Measurements from ENCODE around the gene CERS6.

The CERS6 gene

GRCh38 chr2:168536925-168537466 is 80.9 kb downstream of the CERS6 start:
- DNase-seq, result peak; percentile 41

- DNase-seq, result no peak
These were observed 82.1 kb downstream of the CERS6 start for GRCh38 chr2:168538133-168538532.

- DNase-seq, result peak; percentile 38
These were observed 82.5 kb downstream of the CERS6 start for GRCh38 chr2:168538534-168538933.

DNA sequence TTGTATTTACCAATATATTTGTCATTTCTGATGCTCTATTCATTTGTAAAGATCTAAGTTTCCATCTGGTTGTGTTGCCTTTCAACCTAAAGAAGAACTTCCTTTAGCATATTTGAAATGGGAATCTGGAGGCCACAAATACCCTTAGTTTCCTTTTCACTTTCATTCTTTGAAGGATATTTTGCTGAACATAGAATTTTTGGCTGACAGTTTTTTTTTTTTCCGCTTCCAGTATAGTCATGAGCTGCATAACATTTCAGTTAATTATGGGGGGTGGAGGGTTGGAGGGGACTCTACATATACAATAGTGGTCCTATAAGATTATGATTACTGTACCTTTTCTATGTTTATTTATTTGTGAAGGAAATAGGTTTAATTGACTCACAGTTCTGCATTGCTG is 83.9 kb downstream of the CERS6 start:
- DNase-seq, result no peak

GRCh38 chr2:168541858-168542257 is 85.8 kb downstream of the CERS6 start:
- DNase-seq, result no peak

- DNase-seq, result no peak
These were observed 87.0 kb downstream of the CERS6 start for GRCh38 chr2:168543037-168543436.

GRCh38 chr2:168543935-168544334 is 87.9 kb downstream of the CERS6 start:
- no peak for DNase-seq

DNA sequence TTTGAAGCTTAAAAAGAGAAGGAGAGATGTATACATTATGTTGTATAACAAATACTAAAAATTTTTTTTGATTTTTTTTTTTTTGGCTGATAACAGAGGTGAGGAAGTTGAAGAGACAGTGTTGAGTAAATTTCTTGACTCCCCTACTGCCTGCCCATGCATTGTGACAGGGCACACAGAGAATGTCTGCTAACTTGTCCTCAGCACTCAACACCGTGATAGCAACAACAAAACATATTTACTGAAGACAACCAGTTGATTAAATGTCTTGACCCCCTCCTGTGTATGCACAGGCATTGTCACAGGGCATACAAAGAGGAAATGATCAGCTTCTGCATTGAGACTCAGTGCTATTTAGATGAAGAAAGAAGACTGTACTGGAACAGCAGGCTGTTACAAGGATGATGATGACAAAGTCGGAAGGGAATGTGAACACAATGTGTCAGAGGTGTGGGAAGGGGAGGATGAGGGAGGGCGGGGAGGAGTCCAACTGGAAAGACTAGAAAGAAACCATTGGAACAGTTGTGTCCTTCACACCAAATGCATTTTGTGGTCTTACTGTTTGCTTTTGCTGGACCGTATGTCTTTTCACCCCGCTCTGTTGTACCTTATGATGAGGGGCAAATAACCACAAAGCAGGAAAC is 89.5 kb downstream of the CERS6 start:
- DNase-seq, result peak; percentile 91

DNA sequence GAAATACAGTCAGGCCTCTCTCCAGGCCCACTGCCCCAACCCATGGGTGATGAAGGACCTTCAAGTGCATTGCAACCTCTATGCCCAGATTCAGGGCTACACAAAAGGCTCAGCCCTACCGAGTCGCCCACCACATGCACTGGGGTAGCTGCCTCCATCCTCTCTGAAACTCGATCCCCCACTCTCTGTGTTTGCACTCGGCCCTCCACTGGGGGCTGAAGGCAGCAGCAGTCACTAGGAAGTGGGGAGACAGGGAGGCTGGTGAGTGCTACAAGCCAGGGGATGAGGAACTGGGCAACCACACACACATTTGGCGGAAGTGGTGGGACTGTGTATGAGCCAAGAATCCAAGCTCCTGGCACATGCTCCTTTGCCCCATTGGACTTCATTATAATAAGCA is 94.6 kb downstream of the CERS6 start:
- DNase-seq, result no peak

DNA sequence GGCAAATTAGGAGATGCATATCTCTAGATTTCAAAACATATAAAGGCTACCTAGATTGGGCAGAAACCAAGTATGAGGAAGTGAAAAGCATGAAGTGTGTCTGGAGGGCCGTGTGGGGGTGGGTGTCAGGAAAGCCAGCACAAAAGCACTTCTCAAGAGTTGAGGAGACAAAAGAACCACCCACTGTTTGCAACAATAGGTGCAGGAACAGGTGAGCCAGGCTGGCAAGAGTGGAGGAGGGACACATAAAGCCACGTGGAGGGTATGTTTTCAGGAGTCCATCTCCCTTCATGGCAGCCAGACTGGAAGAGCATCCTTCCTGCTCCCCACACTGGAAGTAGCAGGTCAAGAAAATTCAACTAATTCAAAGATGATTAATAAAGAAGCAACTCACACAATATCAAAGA is 96.4 kb downstream of the CERS6 start:
- DNase-seq, result no peak

GRCh38 chr2:168555283-168555682 is 99.2 kb downstream of the CERS6 start:
- DNase-seq, result no peak

GRCh38 chr2:168559187-168559586 is 103.1 kb downstream of the CERS6 start:
- DNase-seq, result no peak

- DNase-seq, result no peak
These were observed 104.9 kb downstream of the CERS6 start for GRCh38 chr2:168560817-168561499.

GRCh38 chr2:168561991-168562390 is 105.9 kb downstream of the CERS6 start:
- no peak for DNase-seq

- no peak for DNase-seq
These were observed 106.9 kb downstream of the CERS6 start for GRCh38 chr2:168562971-168563370.

GRCh38 chr2:168564641-168565040 is 108.6 kb downstream of the CERS6 start:
- DNase-seq, result no peak

- DNase-seq, result peak; percentile 53
These were observed 109.0 kb downstream of the CERS6 start for GRCh38 chr2:168565112-168565511.

DNA sequence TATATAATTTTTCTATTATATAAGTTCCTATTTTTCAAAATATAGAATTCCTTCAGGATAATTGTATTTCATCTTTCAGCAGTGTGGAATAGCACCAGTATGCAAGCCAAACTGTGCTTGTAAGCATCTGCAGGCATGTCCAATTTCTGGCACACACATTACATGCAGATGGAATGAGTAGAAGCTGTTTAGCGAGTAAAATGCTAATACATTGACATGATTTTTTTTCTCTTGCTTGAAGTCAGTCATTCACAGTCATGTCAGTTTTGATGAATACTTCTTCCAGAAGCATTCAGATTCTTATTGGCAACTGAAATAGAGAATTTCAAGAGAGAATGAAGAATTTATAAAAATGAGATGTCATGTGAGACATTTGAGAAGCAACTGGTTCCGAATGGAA is 109.4 kb downstream of the CERS6 start:
- no peak for DNase-seq

- DNase-seq, result no peak
These were observed 111.0 kb downstream of the CERS6 start for GRCh38 chr2:168566974-168567665.

GRCh38 chr2:168567836-168568235 is 111.8 kb downstream of the CERS6 start:
- no peak for DNase-seq

GRCh38 chr2:168568476-168569267 is 112.6 kb downstream of the CERS6 start:
- no peak for DNase-seq

GRCh38 chr2:168571061-168571460 is 115.0 kb downstream of the CERS6 start:
- no peak for DNase-seq
